ENCODE data around the gene TJAP1.
"Not testable (repeated sequence)": the region's sequence is repeated elsewhere in the genome, so short reads cannot be mapped to it uniquely, and the experiment has no call there.

TJAP1 gene

GRCh38 chr6:43452896-43453295, 24.5 kb upstream of the TJAP1 start:
- no peak for DNase-seq (ENCODE audit: low read depth in 2 of 2)

- DNase-seq (ENCODE audit: low read depth in 2 of 2): no peak
Measured at GRCh38 chr6:43453831-43454230, 23.5 kb upstream of the TJAP1 start.

- DNase-seq (ENCODE audit: low read depth in 2 of 2): no peak
Measured at GRCh38 chr6:43454290-43454695, 23.1 kb upstream of the TJAP1 start.

- DNase-seq (ENCODE audit: low read depth in 2 of 2): peak; percentile 18 to 30
Measured at GRCh38 chr6:43454696-43455530, 22.5 kb upstream of the TJAP1 start.

GRCh38 chr6:43455531-43456428, 21.6 kb upstream of the TJAP1 start, which contains the start of gene DLK2:
Gene DLK2 (minus strand): TSS chr6:43455548. CDS start chr6:43454825, 723 bp downstream.
- DNase-seq (ENCODE audit: low read depth in 2 of 2): no peak

- no peak for DNase-seq (ENCODE audit: low read depth in 2 of 2)
Measured at GRCh38 chr6:43457643-43458042, 19.7 kb upstream of the TJAP1 start.

GRCh38 chr6:43458154-43458553, 19.2 kb upstream of the TJAP1 start:
- not testable (repeated sequence) for DNase-seq (ENCODE audit: low read depth in 2 of 2)

- DNase-seq (ENCODE audit: low read depth in 2 of 2): no peak
Measured at GRCh38 chr6:43459535-43459934, 17.8 kb upstream of the TJAP1 start.

- DNase-seq (ENCODE audit: low read depth in 2 of 2): no peak
Measured at GRCh38 chr6:43460032-43460431, 17.3 kb upstream of the TJAP1 start.

- no peak for DNase-seq (ENCODE audit: low read depth in 2 of 2)
Measured at GRCh38 chr6:43461936-43462335, 15.4 kb upstream of the TJAP1 start.

- DNase-seq (ENCODE audit: low read depth in 2 of 2): no peak
Measured at GRCh38 chr6:43464337-43464736, 13.0 kb upstream of the TJAP1 start.

GRCh38 chr6:43465948-43466347, 11.4 kb upstream of the TJAP1 start:
- DNase-seq (ENCODE audit: low read depth in 2 of 2): no peak

GRCh38 chr6:43467265-43467664, 10.1 kb upstream of the TJAP1 start:
- DNase-seq (ENCODE audit: low read depth in 2 of 2): not testable (repeated sequence)

GRCh38 chr6:43467752-43468151, 9.6 kb upstream of the TJAP1 start:
- no peak for DNase-seq (ENCODE audit: low read depth in 2 of 2)

GRCh38 chr6:43468240-43468639, 9.1 kb upstream of the TJAP1 start:
- DNase-seq (ENCODE audit: low read depth in 2 of 2): no peak

- no peak for DNase-seq (ENCODE audit: low read depth in 2 of 2)
Measured at GRCh38 chr6:43468748-43469681, 8.4 kb upstream of the TJAP1 start.

GRCh38 chr6:43469947-43470346, 7.4 kb upstream of the TJAP1 start:
- DNase-seq (ENCODE audit: low read depth in 2 of 2): no peak

GRCh38 chr6:43471399-43471798, 6.0 kb upstream of the TJAP1 start:
- DNase-seq (ENCODE audit: low read depth in 2 of 2): no peak

GRCh38 chr6:43472515-43472914, 4.9 kb upstream of the TJAP1 start:
- DNase-seq (ENCODE audit: low read depth in 2 of 2): no peak

GRCh38 chr6:43475516-43475915, 1.9 kb upstream of the TJAP1 start:
- no peak for DNase-seq (ENCODE audit: low read depth in 2 of 2)

- DNase-seq (ENCODE audit: low read depth in 2 of 2): no peak
Measured at GRCh38 chr6:43476746-43477145, 624 bp upstream of the TJAP1 start.

GRCh38 chr6:43478008-43478372, 620 bp downstream of the TJAP1 start:
- DNase-seq (ENCODE audit: low read depth in 2 of 2): no peak

Data from fibroblast of skin of left quadriceps (primary cell).